ENCODE measurements around the gene ACSS2.

Gene ACSS2

DNA sequence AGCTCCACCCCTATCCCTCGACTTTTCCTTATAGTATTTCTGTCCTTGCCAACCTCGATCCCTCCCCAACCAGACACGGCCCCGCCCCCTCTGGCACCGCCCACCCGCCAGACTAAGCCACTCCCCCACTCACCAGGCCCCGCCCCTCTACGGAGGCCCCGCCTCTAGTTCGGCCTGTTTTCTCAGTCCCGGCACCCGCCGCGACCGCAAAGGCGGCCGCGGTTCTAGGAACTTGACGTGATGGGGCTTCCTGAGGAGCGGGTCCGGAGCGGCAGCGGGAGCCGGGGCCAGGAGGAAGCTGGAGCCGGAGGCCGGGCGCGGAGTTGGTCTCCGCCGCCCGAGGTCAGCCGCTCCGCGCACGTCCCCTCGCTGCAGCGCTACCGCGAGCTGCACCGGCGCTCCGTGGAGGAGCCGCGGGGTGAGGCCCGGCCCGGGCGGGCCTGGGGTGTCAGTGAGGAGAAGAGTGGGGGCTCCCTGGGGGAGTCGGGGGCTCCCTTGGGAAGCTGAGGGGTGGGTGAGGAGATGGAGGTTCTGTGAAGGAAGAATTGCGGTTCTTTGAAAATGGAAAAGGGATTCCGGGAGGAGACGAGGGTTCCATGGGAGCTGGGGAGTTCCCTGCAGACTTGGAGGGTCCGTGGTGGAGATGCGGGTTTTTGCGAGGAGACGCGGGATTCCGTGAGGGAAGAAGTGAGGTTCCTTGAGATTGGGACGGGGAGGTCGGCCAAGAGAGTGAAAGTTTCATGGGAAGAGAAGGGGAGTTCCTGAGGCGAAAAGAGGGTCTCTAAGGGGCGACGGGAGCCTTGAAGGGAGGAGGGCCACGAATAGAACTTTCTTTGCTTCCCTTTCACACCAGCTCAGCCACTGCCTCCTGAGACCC lies at the start of gene ACSS2:
Gene ACSS2, plus strand, starts transcription at position 207 of the 877 bp plus-strand sequence. Its CDS starts 34 bp downstream, at position 241.
- DNase-seq, result no peak

DNA sequence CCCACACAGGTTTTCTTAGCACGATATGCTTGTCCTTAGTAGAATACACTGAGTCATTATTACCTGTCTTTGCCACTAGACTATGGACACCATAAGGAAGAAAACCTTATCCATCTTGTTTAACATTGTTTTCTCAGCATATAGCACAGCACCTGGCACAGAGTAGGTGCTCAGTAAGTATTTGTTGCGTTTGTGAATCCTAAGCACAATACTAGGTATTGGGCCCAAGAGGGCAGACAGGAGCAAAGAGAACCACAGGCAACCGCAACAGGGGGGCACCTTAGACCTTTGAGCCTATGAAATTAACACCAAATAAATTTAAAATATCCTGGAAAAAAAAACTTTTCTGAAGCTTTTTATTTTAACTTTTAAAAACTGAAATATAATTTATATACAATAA lies 47.2 kb upstream of the ACSS2 start:
- DNase-seq, result no peak

DNA sequence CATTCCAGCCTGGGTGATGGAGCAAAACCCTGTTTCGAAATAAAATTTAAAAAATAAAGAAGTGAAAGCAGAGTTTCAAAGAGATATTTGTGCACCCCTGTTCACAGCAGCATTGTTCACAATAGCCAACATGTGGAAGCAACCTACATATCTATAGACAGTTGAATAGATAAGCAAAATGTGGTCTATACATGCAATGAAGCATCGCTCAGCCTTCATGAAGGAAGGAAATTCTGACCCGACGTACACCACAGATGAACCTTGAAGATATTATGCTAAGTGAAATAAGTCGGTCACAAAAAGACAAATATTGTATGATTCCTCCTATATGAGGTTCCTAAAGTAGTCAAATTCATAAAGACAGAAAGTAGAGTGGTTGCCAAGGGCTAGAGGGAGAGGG lies 44.5 kb upstream of the ACSS2 start:
- no peak for DNase-seq

DNA sequence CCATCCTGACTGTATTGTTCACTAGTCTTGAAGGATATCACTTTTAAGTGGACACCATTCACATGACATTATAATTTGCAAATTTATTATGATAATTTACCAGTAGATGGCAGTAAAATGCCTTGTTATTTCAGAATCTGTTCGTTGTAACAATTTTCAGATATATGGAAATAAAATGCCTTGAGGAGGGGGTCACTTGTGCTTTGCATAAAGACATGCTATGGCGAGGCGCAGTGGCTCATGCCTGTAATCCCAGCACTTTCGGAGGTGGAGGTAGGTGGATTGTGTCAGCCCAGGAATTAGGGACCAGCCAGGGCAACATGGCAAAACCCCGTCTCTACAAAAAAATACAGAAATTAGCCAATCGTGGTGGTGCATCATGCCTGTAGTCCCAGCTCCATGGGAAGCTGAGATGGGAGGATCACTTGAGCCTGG lies 41.9 kb upstream of the ACSS2 start:
- DNase-seq, result peak; percentile 64

- DNase-seq, result no peak
These were observed 34.3 kb upstream of the ACSS2 start for GRCh38 chr20:34842143-34842542.

DNA sequence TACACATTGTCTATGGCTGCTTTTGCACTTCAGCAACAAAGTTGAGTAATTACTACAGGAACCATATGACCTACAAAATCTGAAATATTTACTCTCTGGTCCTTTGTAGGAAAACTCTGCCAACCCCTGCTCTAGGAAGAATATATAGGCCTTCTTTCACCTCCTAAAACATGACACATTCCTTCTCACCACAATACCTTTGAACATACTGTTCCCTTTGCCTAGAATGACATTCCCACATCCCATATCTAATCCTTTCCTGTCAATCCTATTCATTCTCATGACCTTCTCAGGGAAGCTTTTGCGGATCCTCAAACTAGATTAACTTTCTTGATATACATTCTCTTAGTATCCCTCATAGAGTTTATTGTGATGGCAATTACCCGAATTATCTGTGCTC lies 33.0 kb upstream of the ACSS2 start:
- no peak for DNase-seq

GRCh38 chr20:34848597-34848996 lies 27.8 kb upstream of the ACSS2 start:
- no peak for DNase-seq

DNA sequence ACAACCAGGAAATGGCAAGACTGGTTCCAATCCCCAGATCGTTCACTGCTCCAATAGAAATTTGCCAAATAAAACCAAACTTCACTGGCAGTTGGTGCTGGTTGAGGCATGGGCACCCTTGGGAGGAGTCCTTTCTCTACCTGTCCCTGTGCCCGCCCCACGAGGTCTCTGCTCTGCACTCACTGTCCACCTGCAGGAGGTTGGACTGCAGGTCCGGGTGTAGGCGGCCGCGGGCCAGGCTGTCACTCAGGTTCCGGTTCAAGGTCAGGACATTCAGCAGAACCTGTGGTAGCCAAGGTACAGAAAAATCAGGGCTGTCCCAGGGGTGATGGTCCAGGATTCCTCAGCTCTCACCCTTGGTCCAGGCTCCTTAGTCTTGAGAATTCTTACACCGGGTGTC lies 26.6 kb upstream of the ACSS2 start:
- DNase-seq, result no peak

- no peak for DNase-seq
These were observed 25.4 kb upstream of the ACSS2 start for GRCh38 chr20:34850969-34851368.

DNA sequence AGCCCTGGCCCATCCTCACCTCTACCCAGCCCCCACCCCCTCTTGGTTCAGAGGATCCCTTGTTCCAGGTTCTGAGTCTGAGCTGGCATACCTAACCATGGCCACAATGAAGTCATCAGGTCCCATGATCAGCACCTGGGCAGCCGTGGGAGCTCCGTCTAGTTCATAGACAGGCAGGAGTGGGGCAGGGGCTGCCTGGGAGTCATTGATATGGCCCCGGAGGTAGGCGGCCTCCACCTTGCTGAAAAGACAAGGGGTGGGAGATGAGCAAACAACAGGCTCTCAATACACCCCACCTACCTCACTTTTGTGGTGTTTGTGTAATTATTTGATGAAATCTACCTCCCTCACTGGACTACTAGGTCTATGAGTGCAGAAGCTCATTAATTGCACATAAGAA lies 24.1 kb upstream of the ACSS2 start:
- no peak for DNase-seq

DNA sequence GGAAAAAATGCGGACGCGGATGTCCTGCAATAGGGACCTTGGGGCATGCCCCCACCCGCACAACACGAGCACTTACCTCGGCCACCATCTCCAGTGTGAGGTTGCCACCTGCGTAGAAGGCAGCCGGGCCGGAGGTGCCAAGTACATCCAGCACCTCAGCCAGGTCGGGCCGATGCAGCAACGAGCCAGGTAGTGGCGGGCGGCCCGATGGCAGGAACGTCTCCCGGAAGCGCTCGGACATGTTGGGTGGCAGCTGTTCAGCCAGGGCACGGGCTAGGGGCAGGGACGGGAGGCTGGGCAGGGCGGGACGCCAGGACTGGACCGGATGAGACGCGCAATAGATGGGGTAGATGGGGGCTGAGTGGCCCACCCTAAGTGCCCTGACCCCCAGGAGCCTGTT lies 17.0 kb upstream of the ACSS2 start:
- no peak for DNase-seq

- no peak for DNase-seq
These were observed 16.4 kb upstream of the ACSS2 start for GRCh38 chr20:34859826-34860545.

- DNase-seq, result no peak
These were observed 14.9 kb upstream of the ACSS2 start for GRCh38 chr20:34861386-34862084.

DNA sequence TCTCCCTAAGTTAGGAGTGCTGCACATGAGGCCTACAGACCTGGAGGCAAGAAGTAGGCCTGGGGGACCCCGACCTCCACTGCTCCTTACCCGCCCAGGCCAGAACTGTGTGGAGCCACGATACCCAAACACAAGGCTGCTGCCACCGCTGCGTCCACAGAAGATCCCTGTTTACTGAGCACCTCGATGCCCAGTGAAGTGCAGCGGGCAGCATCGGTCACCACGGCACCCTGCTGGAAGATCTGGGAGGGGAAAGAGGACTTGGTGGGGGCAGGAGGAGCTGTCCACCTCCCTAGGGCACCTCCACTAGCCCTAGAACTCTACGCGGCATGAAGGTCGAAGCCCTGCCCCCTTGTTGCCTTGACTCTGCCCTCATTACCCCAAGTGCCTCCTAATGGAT lies 13.7 kb upstream of the ACSS2 start:
- DNase-seq, result no peak

DNA sequence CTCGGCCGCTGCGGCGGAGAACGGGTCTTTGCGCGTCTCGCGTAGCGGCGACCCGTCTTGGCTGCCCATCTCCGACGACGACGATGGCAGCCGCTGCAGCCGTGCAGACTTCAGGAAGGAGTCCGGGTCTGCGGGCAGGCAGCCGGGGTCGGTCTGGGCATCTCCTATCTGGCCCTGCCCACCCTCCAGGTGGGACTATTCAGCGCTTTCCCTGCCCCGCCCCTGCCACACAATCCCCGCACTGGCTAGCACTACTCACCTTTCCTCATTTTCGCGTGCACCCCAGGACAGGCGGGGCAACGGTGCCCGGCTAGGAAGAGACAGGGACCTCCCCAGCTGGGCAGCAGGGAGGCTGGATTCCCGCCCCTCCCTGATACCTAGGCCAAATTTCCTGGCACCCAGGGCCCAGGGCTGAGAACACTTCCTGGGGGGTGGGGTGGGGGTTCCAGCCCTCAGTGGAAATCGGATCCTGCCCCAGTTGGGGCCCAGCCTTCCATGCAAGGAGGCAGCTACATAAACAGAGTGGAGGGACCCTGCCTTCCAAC lies 12.9 kb upstream of the ACSS2 start:
- no peak for DNase-seq

DNA sequence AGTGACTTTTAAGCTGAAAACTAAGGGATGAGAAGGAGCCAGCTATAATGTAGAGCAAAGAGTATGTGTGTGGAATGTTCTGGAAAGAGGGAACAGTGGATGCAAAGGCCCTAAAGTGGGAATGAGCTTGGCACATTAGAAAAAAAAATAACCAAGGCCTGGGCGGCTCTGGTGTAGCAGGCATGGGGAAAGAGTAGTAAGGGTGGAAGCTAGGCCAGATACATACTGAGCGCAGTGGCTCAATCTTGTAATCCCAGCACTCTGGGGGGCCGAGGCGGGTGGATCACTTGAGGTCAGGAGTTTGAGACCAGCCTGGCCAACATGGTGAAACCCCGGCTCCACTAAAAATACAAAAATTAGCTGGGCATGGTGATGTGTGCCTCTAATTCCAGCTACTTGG lies 12.2 kb upstream of the ACSS2 start:
- no peak for DNase-seq

DNA sequence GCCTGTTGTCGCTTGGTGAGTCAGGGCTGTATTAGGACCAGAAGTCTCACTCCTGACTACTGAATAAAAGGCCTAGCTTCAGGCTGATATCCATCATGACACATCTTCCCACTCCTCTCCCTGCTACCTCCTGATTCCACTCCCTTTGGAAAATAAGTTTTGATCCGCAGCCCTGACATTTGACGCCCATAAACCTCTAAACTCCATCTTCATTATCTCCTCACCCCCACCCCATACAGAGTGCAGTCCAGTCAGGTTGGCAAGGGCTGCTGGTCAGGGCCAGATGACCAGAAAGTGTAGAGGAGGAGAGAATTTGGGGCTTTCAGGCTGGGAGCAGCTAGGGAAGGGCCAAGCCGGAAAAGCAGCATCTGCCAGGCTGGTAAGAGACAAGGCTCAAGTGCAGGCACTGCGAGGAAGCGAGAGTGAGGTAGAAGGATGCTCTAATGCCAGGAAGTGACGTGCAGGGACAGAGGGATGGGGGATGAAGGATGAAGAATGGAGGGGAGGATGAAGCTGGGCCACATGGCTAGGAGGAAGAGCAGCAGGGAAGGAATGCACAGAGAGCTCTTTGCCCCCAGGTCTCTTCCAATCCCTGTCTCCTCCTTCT lies 5.0 kb upstream of the ACSS2 start:
- no peak for DNase-seq

GRCh38 chr20:34871966-34872621 lies 4.3 kb upstream of the ACSS2 start:
- no peak for DNase-seq

- peak; percentile 18 for DNase-seq
These were observed 3.7 kb upstream of the ACSS2 start, which contains the start of gene GGT7 for GRCh38 chr20:34872622-34873224. TSS of gene GGT7 (minus strand) at chr20:34872856. CDS start at chr20:34872815, 41 bp downstream.

DNA sequence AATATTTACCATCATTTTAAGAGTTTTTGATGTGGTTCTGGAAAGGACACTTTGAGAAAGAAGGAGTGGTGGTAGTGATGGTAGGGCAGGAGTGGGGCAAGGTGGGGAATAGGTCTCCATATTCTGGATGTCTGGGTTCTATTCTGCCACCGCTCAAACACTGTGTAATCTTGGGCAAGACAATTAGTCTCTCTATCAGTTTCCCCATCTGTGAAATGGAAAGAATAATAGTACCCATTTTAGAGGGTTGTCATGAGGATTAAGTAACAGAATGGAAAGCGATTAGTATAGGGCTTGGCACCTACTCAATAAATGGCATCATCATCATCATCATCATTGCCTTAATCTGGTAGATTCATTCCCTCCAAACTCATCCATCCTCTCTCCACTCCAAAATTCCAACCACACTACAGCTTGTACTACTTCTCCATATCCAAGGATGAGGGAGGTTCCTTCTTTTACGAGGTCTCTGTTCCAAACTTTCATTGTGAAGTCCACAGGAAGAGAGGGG lies 2.8 kb upstream of the ACSS2 start:
- DNase-seq, result no peak

DNA sequence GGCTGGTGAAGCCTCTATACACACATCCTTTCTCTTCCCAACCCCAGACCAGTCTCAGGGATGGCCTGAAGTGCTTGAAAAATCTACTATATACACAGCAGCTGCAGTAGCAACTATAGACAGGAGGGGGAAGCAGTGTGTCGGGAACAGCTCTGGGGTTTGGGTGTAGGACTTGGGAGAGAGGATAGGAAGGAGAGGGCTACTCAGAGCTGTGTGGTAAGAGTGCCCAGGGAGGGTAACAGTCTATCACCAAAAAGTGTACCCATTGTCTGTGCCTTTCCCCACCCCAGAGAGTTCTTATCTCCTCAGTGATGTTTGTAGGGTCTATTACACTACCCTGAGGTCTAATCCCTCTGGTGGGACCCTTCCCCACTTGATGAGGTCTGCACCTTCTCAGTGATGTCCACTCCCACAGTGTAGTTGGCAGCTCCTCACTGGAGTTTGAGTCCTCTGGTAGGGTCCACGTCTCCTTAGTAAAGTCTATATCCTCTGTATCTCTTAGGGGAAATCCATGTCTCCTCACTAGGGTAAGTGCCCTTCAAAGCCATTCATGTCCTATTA lies 2.2 kb upstream of the ACSS2 start:
- DNase-seq, result peak; percentile 80
